GM10248 (cell line): ENCODE data around the gene USP22.

Source experiments
- CTCF ChIA-PET: fragments of 300-600 bp; sonication (Branson Sonifier 250); formaldehyde crosslinking; extraction: SDS; loops from one replicate; lab custom pipeline; 2021; ENCODE audit warnings: antibody characterized with exemption; lab: Yijun Ruan, JAX
- POLR2A ChIA-PET: fragments of 350-650 bp; sonication (Branson Sonifier 250); formaldehyde crosslinking; extraction: SDS; loops from one replicate; lab custom pipeline; 2020; ENCODE audit warnings: antibody characterized with exemption; lab: Yijun Ruan, JAX
- DNase-seq: peaks from one replicate; pipeline ENCODE4 v3.0.0; 2012; ENCODE audit errors: extremely low spot score
- CTCF ChIP-seq: IDR thresholded peaks from 2 replicates; pipeline ENCODE4 v1.5.1; 2012; ENCODE audit warnings: mild to moderate bottlenecking, low read depth; ENCODE audit errors: extremely low read depth, missing control alignments, control extremely low read depth

USP22 gene

GRCh38 chr17:21025451-21025850, 17.4 kb downstream of the USP22 start:
- DNase-seq, result no peak
- no peak for TF ChIP-seq CTCF
- ChIA-PET POLR2A (no interaction called here), CTCF (interaction anchor here (1.4 to 2.9 kb wide), 2 partner anchors 32 to 94 kb away, joined by 3 to 10 read pairs; no protein-coding TSS in a partner anchor)

GRCh38 chr17:21024024-21024423, 18.8 kb downstream of the USP22 start:
- CTCF ChIA-PET, result interaction anchor here (1.4 to 2.9 kb wide), 4 partner anchors 9 to 31 kb away, joined by 4 to 10 read pairs (median 6); no protein-coding TSS in a partner anchor
- no peak for TF ChIP-seq CTCF
- POLR2A ChIA-PET, result no interaction called here
- DNase-seq, result no peak

- no peak for DNase-seq
- TF ChIP-seq CTCF, result no peak
- POLR2A ChIA-PET, result no interaction called here
- CTCF ChIA-PET, result interaction anchor here (1.2 to 1.7 kb wide), 2 partner anchors 22 to 78 kb away, joined by 8 to 9 read pairs; partner anchors contain the start of gene USP22
These were observed 21.5 kb downstream of the USP22 start for GRCh38 chr17:21021208-21021803.

- ChIA-PET POLR2A (no interaction called here), CTCF (interaction anchor here (1.0 to 1.7 kb wide), 3 partner anchors 14 to 79 kb away, joined by 3 to 9 read pairs (median 8); partner anchors contain the start of gene USP22)
- TF ChIP-seq CTCF, result no peak
- DNase-seq, result no peak
These were observed 22.2 kb downstream of the USP22 start for GRCh38 chr17:21020622-21021021.

GRCh38 chr17:21019976-21020586, 22.7 kb downstream of the USP22 start:
- peak; percentile 50 for TF ChIP-seq CTCF
- ChIA-PET POLR2A (no interaction called here), CTCF (interaction anchor here (1.0 to 1.7 kb wide), 3 partner anchors 15 to 80 kb away, joined by 3 to 9 read pairs (median 8); partner anchors contain the start of gene USP22)
- no peak for DNase-seq

GRCh38 chr17:21018894-21019293, 23.9 kb downstream of the USP22 start:
- CTCF ChIA-PET, result interaction anchor here (0.7 to 1.4 kb wide), 6 partner anchors 9 to 101 kb away, joined by 3 to 5 read pairs (median 4); no protein-coding TSS in a partner anchor
- DNase-seq, result no peak
- POLR2A ChIA-PET, result no interaction called here
- no peak for TF ChIP-seq CTCF
